Measurements from ENCODE around the gene DYNC1H1. TPM values are rescaled to one million over a fixed set of nuclear protein-coding genes. Genes with fewer than 3 reads are reported as not detected.
A peak's percentile ranks its signal among the peaks of the same experiment; 100 is the strongest.

The DYNC1H1 gene
- polyA plus RNA-seq, 1 donor from 2014 or later, result 298 TPM

- H4K20me1 ChIP-seq (ENCODE audit: insufficient read depth), result no peaks in the 10 kb centered on the region
- no peaks in the 10 kb centered on the region for H3K27me3 ChIP-seq (ENCODE audit: insufficient read depth, low read depth, low read length)
- H3K9me2 ChIP-seq (ENCODE audit: insufficient read depth, low read length), result no peaks in the 10 kb centered on the region
- peak overlapping the region; percentile 91 for H3K4me3 ChIP-seq (ENCODE audit: low read length)
- TF ChIP-seq SMC3 (conservative IDR thresholded peaks at IDR 0.05; ENCODE audit: poor library complexity), result no peak
- no peak for TF ChIP-seq POLR2AphosphoS5 (IDR thresholded peaks at IDR 0.05)
- TF ChIP-seq REST (IDR thresholded peaks at IDR 0.05; ENCODE audit: borderline replicate concordance), result no peak
- TF ChIP-seq TAF1 (IDR thresholded peaks at IDR 0.05; ENCODE audit: low read depth), result no peak
- no peak for TF ChIP-seq CTCF (IDR thresholded peaks at IDR 0.05; ENCODE audit: poor library complexity, severe bottlenecking)
- TF ChIP-seq EP300 (conservative IDR thresholded peaks at IDR 0.05; ENCODE audit: poor library complexity, severe bottlenecking), result no peak
- no peak for TF ChIP-seq RAD21 (conservative IDR thresholded peaks at IDR 0.05)
- no peak for TF ChIP-seq MXI1 (conservative IDR thresholded peaks at IDR 0.05; ENCODE audit: poor library complexity, severe bottlenecking)
- TF ChIP-seq EZH2 (IDR thresholded peaks at IDR 0.05; ENCODE audit: borderline replicate concordance, insufficient read depth, low read length, poor library complexity, severe bottlenecking), result no peak
- H3K36me3 ChIP-seq (ENCODE audit: insufficient read depth, low read length), result peaks cover 8% of the 10 kb centered on the region
- peaks cover 22% of the 10 kb centered on the region for H3K79me2 ChIP-seq (replicated peaks; ENCODE audit: insufficient read depth, low read length)
- no peaks in the 10 kb centered on the region for H3F3A ChIP-seq (ENCODE audit: insufficient read depth, low read length, poor library complexity, severe bottlenecking)
- peak overlapping the region; percentile 89 for H3K27ac ChIP-seq (ENCODE audit: low read length)
- no peaks in the 10 kb centered on the region for H3K9me3 ChIP-seq (ENCODE audit: low read length)
- peak overlapping the region; percentile 78 for H3K4me2 ChIP-seq (ENCODE audit: low read length)
- peak overlapping the region; percentile 91 for H3K9ac ChIP-seq (ENCODE audit: low read length)
- no peak overlapping the region for H2AFZ ChIP-seq (ENCODE audit: low read depth, low read length)
Observed at GRCh38 chr14:102088012-102088792, 123.8 kb downstream of the DYNC1H1 start.

GRCh38 chr14:102089621-102090343 lies 125.4 kb downstream of the DYNC1H1 start:
- Histone ChIP-seq H3K9me2 (ENCODE audit: insufficient read depth, low read length) (no peaks in the 10 kb centered on the region), H3K9me3 (ENCODE audit: low read length) (no peaks in the 10 kb centered on the region), H2AFZ (ENCODE audit: low read depth, low read length) (no peak overlapping the region), H3K4me3 (ENCODE audit: low read length) (no peak overlapping the region), H3K27ac (ENCODE audit: low read length) (no peak overlapping the region), H3K9ac (ENCODE audit: low read length) (no peak overlapping the region), H3K4me2 (ENCODE audit: low read length) (no peak overlapping the region), H4K20me1 (ENCODE audit: insufficient read depth) (no peaks in the 10 kb centered on the region), H3K27me3 (ENCODE audit: insufficient read depth, low read depth, low read length) (no peaks in the 10 kb centered on the region), H3K79me2 (replicated peaks; ENCODE audit: insufficient read depth, low read length) (peaks cover 17% of the 10 kb centered on the region), H3K36me3 (ENCODE audit: insufficient read depth, low read length) (peaks cover 2% of the 10 kb centered on the region), H3F3A (ENCODE audit: insufficient read depth, low read length, poor library complexity, severe bottlenecking) (no peaks in the 10 kb centered on the region)
- TF ChIP-seq EP300 (conservative IDR thresholded peaks at IDR 0.05; ENCODE audit: poor library complexity, severe bottlenecking), result no peak
- TF ChIP-seq EZH2 (IDR thresholded peaks at IDR 0.05; ENCODE audit: borderline replicate concordance, insufficient read depth, low read length, poor library complexity, severe bottlenecking), result no peak
- TF ChIP-seq CTCF (IDR thresholded peaks at IDR 0.05; ENCODE audit: poor library complexity, severe bottlenecking), result no peak
- no peak for TF ChIP-seq POLR2AphosphoS5 (IDR thresholded peaks at IDR 0.05)
- no peak for TF ChIP-seq MXI1 (conservative IDR thresholded peaks at IDR 0.05; ENCODE audit: poor library complexity, severe bottlenecking)
